ENCODE measurements around the gene AP1G2.

DNA sequence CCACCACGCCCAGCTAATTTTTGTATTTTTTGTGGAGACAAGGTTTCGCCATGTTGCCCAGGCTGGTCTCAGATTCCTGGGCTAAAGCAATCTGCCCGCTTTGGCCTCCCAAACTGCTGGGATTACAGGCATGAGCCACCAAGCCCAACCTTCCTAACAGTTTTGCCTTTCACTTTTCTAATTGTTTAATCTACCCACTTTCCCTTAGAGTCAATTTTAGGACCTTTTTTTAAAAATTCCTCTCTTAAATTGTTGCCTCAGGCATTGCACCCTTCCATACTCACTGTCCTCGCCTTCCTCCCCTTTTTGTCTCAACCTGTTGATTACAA lies 27.5 kb downstream of the AP1G2 start:
- TF ChIP-seq, protein P1, sequence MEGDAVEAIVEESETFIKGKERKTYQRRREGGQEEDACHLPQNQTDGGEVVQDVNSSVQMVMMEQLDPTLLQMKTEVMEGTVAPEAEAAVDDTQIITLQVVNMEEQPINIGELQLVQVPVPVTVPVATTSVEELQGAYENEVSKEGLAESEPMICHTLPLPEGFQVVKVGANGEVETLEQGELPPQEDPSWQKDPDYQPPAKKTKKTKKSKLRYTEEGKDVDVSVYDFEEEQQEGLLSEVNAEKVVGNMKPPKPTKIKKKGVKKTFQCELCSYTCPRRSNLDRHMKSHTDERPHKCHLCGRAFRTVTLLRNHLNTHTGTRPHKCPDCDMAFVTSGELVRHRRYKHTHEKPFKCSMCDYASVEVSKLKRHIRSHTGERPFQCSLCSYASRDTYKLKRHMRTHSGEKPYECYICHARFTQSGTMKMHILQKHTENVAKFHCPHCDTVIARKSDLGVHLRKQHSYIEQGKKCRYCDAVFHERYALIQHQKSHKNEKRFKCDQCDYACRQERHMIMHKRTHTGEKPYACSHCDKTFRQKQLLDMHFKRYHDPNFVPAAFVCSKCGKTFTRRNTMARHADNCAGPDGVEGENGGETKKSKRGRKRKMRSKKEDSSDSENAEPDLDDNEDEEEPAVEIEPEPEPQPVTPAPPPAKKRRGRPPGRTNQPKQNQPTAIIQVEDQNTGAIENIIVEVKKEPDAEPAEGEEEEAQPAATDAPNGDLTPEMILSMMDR (IDR thresholded peaks at IDR 0.05; ENCODE audit: low read depth, low read length) = no peak
- TF ChIP-seq EZH2phosphoT487 (IDR thresholded peaks at IDR 0.05; ENCODE audit: low read depth) = no peak
